HepG2 (cell line): Measurements from ENCODE around the gene OSBPL5.

ENCODE experiments used
- ZNF350 ChIP-seq: sonication (generic); formaldehyde crosslinking; IDR thresholded peaks from 2 replicates; pipeline ENCODE4 v1.4.0; 2020; ENCODE audit warnings: mild to moderate bottlenecking, low read depth, missing genetic modification reagents, borderline replicate concordance
- ZNF501 ChIP-seq: sonication (generic); formaldehyde crosslinking; IDR thresholded peaks from 2 replicates; pipeline ENCODE4 v1.5.1; 2020; ENCODE audit warnings: mild to moderate bottlenecking, moderate library complexity, missing genetic modification reagents

DNA sequence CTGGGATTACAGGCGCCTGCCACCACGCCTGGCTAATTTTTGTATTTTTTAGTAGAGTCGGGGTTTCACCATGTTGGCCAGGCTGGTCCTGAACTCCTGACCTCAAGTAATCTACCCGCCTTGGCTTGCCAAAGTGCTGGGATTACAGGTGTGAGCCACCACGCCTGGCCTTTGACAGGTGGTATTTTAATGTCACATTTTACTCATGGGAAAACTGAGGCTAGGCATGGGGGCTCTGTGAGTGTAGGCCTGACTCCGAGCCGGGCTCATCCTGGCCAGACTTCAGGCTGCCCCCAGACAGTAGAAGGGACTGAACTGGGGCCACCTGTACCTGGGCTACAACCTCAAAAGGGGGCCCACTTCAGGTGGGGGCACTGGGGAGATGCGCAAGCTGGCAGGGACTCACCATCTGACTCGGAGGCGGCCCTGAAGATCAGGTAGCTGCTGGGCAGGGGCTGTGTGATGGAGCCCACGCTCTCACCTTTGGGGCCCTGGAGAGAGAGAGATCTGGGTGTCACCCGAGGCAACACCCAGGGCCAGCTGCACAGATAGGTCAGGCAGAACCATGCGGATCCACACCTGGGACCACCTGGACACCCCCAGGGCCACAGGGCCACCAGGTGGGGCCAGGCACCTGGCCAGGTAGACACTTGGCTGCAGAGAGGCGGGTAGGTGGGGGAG is 45.8 kb downstream of the OSBPL5 start:
- TF ChIP-seq ZNF501 (CRISPR knock-in tag) = no peak
- TF ChIP-seq ZNF350 (CRISPR knock-in tag) = no peak
